Stimulated activated CD8-positive, alpha-beta memory T cell treated with anti-CD3 and anti-CD28 coated beads, Interleukin-15, amount 100 ng/mL, for 48 hours (primary cell): ENCODE measurements around the gene OVAAL.

Source experiments
- DNase-seq, 2 donors: peaks; one replicate each; pipeline ENCODE4 v3.0.0-alpha.2; 2020; ENCODE audit warnings: low read depth in 2 of 2

OVAAL gene

DNA sequence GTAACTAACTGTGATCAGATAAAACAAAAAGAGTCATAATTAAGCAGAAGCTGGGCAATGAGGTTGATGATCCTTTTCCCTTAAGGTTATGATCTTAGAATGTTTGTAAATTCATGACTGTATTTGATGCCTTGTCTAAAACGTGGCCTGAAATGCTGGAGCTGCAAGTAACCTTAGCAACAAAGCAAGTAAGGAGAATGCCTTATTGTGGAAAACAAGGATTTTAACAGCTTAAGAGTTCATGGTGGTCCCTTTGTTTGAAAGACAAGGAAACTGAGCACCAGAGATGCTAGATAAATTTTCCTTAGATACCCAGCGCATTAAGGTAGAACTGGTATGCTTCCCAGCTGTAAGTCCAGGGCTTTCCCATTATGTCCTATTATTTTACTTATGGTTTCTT is 47.4 kb downstream of the OVAAL start:
- no peak for DNase-seq

- DNase-seq, result no peak
These were observed 51.1 kb downstream of the OVAAL start for GRCh38 chr1:180609643-180610555.

- no peak for DNase-seq
These were observed 51.8 kb downstream of the OVAAL start for GRCh38 chr1:180610556-180611015.

GRCh38 chr1:180611016-180611930 is 52.5 kb downstream of the OVAAL start:
- no peak for DNase-seq

DNA sequence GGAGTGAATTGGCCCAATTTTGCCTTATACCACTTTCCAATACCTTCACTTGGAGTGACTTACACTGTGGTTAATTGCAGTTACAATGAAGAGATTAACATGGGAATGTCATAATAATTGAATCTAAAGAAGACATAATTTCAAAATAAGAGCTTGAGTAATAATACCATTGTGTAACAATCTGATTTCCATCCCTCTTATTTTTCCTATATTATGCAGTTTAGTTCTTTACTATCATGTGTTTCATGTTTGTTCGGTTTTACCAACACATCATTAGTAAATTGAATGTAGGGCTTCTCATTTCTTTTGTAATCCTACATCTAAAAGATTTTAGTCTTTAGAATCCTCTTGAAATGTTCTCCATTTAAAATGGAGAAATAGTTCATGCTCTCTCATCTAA is 53.9 kb downstream of the OVAAL start:
- DNase-seq, result no peak

DNA sequence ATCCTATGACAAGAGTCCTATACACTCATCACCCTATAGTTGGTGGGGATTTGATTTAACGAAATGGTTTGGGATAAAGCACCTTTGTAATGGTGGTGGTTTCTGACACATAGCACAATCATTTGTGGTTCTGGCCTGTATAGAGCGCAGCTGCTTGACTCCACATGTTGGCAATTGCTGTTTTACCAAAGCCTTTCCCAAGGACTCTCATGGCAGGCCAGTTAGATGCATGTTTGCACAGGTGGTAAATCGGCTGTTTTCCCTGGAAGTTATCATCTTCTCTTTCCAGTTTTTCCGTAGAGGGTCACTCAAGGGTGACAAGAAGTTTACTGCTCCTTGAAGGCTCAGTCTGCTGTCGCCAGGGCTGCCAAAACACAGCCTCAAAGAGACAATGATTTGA is 56.0 kb downstream of the OVAAL start:
- DNase-seq, result no peak

DNA sequence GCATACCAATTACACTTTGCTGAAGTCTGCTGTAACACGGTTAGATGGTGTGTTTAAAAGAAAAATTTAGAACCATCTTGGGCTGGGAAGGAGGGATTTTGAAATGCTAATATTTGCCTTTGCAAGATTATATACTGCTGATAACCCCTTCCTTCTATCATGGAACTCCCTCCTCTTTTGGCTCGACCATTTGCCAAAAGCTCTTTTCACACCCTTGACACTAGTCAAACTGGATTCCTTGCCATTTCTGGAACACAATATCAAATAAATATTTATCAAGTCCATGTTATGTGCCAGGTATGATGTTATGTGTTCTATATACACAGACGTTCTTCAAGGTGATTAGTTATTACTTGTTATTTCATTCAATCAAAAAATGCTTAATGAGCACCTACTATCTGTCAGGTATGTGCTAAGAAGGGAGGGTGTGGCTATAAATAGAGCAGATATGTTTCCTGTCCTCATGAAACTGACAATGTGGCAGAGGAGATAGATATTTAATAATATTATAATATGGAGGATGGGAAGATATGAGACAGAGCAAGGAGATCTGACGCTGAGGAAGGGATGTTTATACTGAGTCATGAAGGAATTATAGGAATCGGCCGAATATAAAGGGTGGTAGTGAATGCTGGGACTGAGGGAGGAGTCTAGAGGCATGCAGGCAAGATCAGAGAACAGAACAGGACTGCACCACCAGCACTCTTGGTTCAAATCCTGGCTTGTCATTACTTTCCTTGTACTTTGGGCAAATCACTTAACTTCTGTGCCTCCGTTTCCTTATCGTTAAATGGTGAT is 56.9 kb downstream of the OVAAL start:
- DNase-seq, result no peak
